ENCODE data around the gene BAG2. TPM values are rescaled to one million over a fixed set of nuclear protein-coding genes. Genes with fewer than 3 reads are reported as not detected.
A peak's percentile ranks its signal among the peaks of the same experiment; 100 is the strongest.

BAG2 gene
- total and polyA plus RNA-seq, 2 of the 13 experiments (the other 11 are each of a cell fraction or from before 2014, with no cell fraction given), result 5.7 to 15.1 TPM

- TF ChIP-seq KMT2A (CRISPR knock-in tag; IDR thresholded peaks at IDR 0.05), result peak; percentile 94
- TF ChIP-seq ZNF512 (CRISPR knock-in tag; IDR thresholded peaks at IDR 0.05), result peak; percentile 21; the same call in 1 of the 2 replicates
- TF ChIP-seq ZNF251 (CRISPR knock-in tag; IDR thresholded peaks at IDR 0.05), result 0 out of 2 replicates have a peak, but pooled peaks have one; percentile 80
- TF ChIP-seq ZNF318 (CRISPR knock-in tag; IDR thresholded peaks at IDR 0.05), result no peak
- peak; percentile 61 for TF ChIP-seq ZBED4 (CRISPR knock-in tag; IDR thresholded peaks at IDR 0.05; ENCODE audit: borderline replicate concordance)
- TF ChIP-seq ZNF558 (CRISPR knock-in tag; IDR thresholded peaks at IDR 0.05; ENCODE audit: borderline replicate concordance), result peak; percentile 79; the same call in 1 of the 2 replicates
- no peak for TF ChIP-seq KDM1A (CRISPR knock-in tag; IDR thresholded peaks at IDR 0.05)
- TF ChIP-seq ATF7 (IDR thresholded peaks at IDR 0.05), result 0 out of 2 replicates have a peak, but pooled peaks have one; percentile 3
- no peak; the same call in 1 of the 2 replicates for TF ChIP-seq ATF7 (CRISPR knock-in tag; IDR thresholded peaks at IDR 0.05)
- TF ChIP-seq CBFB (CRISPR knock-in tag; IDR thresholded peaks at IDR 0.05), result no peak
- no peak for TF ChIP-seq USF2 (IDR thresholded peaks at IDR 0.05; ENCODE audit: low read depth, low read length)
- TF ChIP-seq USF2 (CRISPR knock-in tag; IDR thresholded peaks at IDR 0.05; ENCODE audit: borderline replicate concordance), result peak; percentile 20; the same call in 1 of the 2 replicates
Measured at GRCh38 chr6:57172136-57173055, at the start of gene BAG2 (continued).

Data from HepG2 (cell line).